ENCODE measurements around the gene MPP1. TPM values are rescaled to one million over a fixed set of nuclear protein-coding genes. Genes with fewer than 3 reads are reported as not detected.
A peak's percentile ranks its signal among the peaks of the same experiment; 100 is the strongest.

The MPP1 gene
- total and polyA plus RNA-seq, 2 of the 8 experiments (the other 6 are each of a cell fraction or from before 2014, with no cell fraction given): 7.6 to 13.4 TPM

- H3K79me2 ChIP-seq (ENCODE audit: control insufficient read depth in 1 of 2, insufficient read depth in 2 of 2, low read length in 2 of 2): no peaks in the 10 kb centered on the region
- no peak overlapping the region for H3K18ac ChIP-seq (ENCODE audit: extremely low read depth, low read length)
- H3K27me3 ChIP-seq (replicated peaks in 1 of 4; ENCODE audit: control insufficient read depth in 3 of 4, extremely low read depth in 1 of 4, insufficient read depth in 3 of 4, low read length in 3 of 4): no peaks in the 10 kb centered on the region
- ChIA-PET POLR2A (ENCODE audit: partially characterized antibody) (interaction anchor here (0.6 to 12.2 kb wide), 7 partner anchors 9 to 65 kb away, joined by 3 to 146 read pairs (median 3); partner anchors contain the start of gene DKC1), CTCF (ENCODE audit: partially characterized antibody) (interaction anchor here (0.9 kb wide), 1 partner anchor 9 kb away, joined by 3 read pairs; no protein-coding TSS in a partner anchor)
- H3K56ac ChIP-seq (replicated peaks; ENCODE audit: insufficient read length, low read depth, low read length): no peak overlapping the region
- no peak overlapping the region for H2BK12ac ChIP-seq (ENCODE audit: low read depth, low read length)
- H2AK5ac ChIP-seq (ENCODE audit: low read depth, low read length): no peak overlapping the region
- no peaks in the 10 kb centered on the region for H3K9me3 ChIP-seq (ENCODE audit: insufficient read depth in 2 of 2, low read depth in 1 of 2, low read length in 1 of 2)
- no peaks in the 10 kb centered on the region for H3K79me1 ChIP-seq (ENCODE audit: low read depth, low read length)
- DNase-seq (ENCODE audit: low read depth in 1 of 2, low spot score in 2 of 2) (no peak), FAIRE-seq (no peak)
- H2BK5ac ChIP-seq (ENCODE audit: low read depth, low read length): no peak overlapping the region
- no peak overlapping the region for H2AFZ ChIP-seq (ENCODE audit: low read length)
- no peak overlapping the region for H2BK120ac ChIP-seq (replicated peaks; ENCODE audit: low read depth, low read length)
- H3K4me2 ChIP-seq (ENCODE audit: insufficient read depth in 1 of 2, low read depth in 2 of 2, low read length in 2 of 2): no peak overlapping the region
- 86% methylated on average over 15 of the region's 15 CpGs; no CpG with 5 or more reads in 1 of the 2 experiments for WGBS, 2 experiments (ENCODE audit: extremely low coverage in 1 of 2, insufficient coverage in 1 of 2, insufficient read length in 1 of 2, insufficient replicate concordance in 2 of 2, low coverage in 1 of 2, low lambda C conversion rate in 2 of 2, missing lambda C conversion rate in 1 of 2)
- no peak overlapping the region for H3K4me3 ChIP-seq (ENCODE audit: extremely low read depth in 1 of 4, insufficient read depth in 2 of 4, low read depth in 3 of 4, low read length in 4 of 4)
- H2BK20ac ChIP-seq (ENCODE audit: low read length): no peak overlapping the region
- TF ChIP-seq POLR2A (IDR thresholded peaks at IDR 0.05; ENCODE audit: control extremely low read depth in 1 of 2, low read depth in 2 of 2, low read length in 2 of 2) (peak in 1 of 2 experiments; percentile 20; a peak in 1 of 3 replicates), POLR2AphosphoS5 (IDR thresholded peaks at IDR 0.05; ENCODE audit: low read depth, low read length) (no peak)
- no peak overlapping the region for H3K14ac ChIP-seq (ENCODE audit: insufficient read length)
- no peak overlapping the region for H3K23ac ChIP-seq (ENCODE audit: insufficient read length)
- no peak overlapping the region for H4K91ac ChIP-seq (replicated peaks; ENCODE audit: insufficient read length, low read length)
- no peak overlapping the region for H4K5ac ChIP-seq (ENCODE audit: insufficient read length, low read depth, low read length)
- H2BK15ac ChIP-seq (ENCODE audit: low read length): no peak overlapping the region
- H4K8ac ChIP-seq (ENCODE audit: extremely low read depth, insufficient read depth, low read length): no peak overlapping the region
- no peaks in the 10 kb centered on the region for H3K4me1 ChIP-seq (replicated peaks in 1 of 4; ENCODE audit: control insufficient read depth in 3 of 4, insufficient read depth in 4 of 4, low read length in 3 of 4)
- no peak overlapping the region for H3K4ac ChIP-seq (replicated peaks; ENCODE audit: insufficient read length, low read depth, low read length)
- H3K27ac ChIP-seq (ENCODE audit: low read depth, low read length): no peak overlapping the region
- no peaks in the 10 kb centered on the region for H3K23me2 ChIP-seq (ENCODE audit: low read depth, low read length)
- H3K9ac ChIP-seq (replicated peaks in 1 of 4; ENCODE audit: extremely low read depth in 1 of 4, low read depth in 3 of 4, low read length in 3 of 4): no peak overlapping the region
- H3K36me3 ChIP-seq (ENCODE audit: control insufficient read depth in 2 of 4, insufficient read depth in 4 of 4, low read length in 3 of 4): peaks cover 25 to 59% (median 42%) of the 10 kb centered on the region in 4 experiments
- H4K20me1 ChIP-seq (replicated peaks in 1 of 2; ENCODE audit: control insufficient read depth in 1 of 2, insufficient read depth in 2 of 2, low read length in 2 of 2): peaks cover 5 to 10% of the 10 kb centered on the region in 2 experiments
Measured at GRCh38 chrX:154775419-154776349, 29.6 kb downstream of the MPP1 start.

All from H1 (cell line).